ENCODE results near the gene FZD7. TPM values are rescaled to one million over a fixed set of nuclear protein-coding genes. Genes with fewer than 3 reads are reported as not detected.

Gene FZD7
- total RNA-seq, 1 experiment from 2014 or later, result 4.8 TPM

DNA sequence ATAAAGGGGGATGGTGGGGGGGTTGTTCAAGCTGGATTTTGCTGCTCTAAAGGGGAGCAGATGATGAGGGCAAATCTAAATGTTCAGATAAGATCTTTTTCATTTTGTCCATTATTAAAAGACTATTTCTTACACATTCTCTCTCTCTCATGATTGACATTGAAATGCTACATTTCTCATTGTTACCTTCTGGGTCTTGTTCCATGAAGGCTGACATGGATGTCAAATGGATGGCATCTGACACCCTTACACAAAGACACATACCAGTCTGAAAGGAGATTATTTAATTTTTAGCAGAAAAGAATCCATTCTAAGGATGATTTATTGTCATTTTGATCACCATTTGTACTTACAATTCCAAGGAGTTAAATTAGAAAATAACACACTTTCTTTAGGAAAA, 11.1 kb downstream of the FZD7 start:
- Histone ChIP-seq H4K20me1 (ENCODE audit: low read length) (no peaks in the 10 kb centered on the region), H3F3A (ENCODE audit: low read length, unreplicated experiment) (no peaks in the 10 kb centered on the region), H2AFZ (ENCODE audit: low read length) (no peak overlapping the region), H3K9me2 (replicated peaks; ENCODE audit: low read length) (no peaks in the 10 kb centered on the region), H3K27me3 (ENCODE audit: low read length) (no peaks in the 10 kb centered on the region), H3K4me2 (ENCODE audit: low read length) (no peak overlapping the region), H3K4me3 (ENCODE audit: low read length) (no peak overlapping the region), H3K9ac (ENCODE audit: low read length) (no peak overlapping the region), H3K9me3 (ENCODE audit: low read length) (no peaks in the 10 kb centered on the region), H3K79me2 (ENCODE audit: low read length) (no peaks in the 10 kb centered on the region), H3K36me3 (ENCODE audit: low read depth, low read length) (no peaks in the 10 kb centered on the region), H3K4me1 (ENCODE audit: insufficient read depth, low read length) (peaks cover 6% of the 10 kb centered on the region; the same call in 1 of the 2 replicates), H3K27ac (ENCODE audit: low read length) (no peak overlapping the region)
- no peak for ATAC-seq
- TF ChIP-seq EZH2phosphoT487 (IDR thresholded peaks at IDR 0.05; ENCODE audit: borderline replicate concordance, low read length), result no peak
- TF ChIP-seq, protein P1, sequence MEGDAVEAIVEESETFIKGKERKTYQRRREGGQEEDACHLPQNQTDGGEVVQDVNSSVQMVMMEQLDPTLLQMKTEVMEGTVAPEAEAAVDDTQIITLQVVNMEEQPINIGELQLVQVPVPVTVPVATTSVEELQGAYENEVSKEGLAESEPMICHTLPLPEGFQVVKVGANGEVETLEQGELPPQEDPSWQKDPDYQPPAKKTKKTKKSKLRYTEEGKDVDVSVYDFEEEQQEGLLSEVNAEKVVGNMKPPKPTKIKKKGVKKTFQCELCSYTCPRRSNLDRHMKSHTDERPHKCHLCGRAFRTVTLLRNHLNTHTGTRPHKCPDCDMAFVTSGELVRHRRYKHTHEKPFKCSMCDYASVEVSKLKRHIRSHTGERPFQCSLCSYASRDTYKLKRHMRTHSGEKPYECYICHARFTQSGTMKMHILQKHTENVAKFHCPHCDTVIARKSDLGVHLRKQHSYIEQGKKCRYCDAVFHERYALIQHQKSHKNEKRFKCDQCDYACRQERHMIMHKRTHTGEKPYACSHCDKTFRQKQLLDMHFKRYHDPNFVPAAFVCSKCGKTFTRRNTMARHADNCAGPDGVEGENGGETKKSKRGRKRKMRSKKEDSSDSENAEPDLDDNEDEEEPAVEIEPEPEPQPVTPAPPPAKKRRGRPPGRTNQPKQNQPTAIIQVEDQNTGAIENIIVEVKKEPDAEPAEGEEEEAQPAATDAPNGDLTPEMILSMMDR (conservative IDR thresholded peaks at IDR 0.05; ENCODE audit: low read depth, low read length), result no peak
- no peak for TF ChIP-seq EZH2 (IDR thresholded peaks at IDR 0.05; ENCODE audit: low read length, unreplicated experiment)
- no peak for DNase-seq
- BruUV-seq (replicated peaks), result no TSS peak
- CTCF ChIA-PET, result no interaction called here
- intact Hi-C loops (cut with micrococcal nuclease), result no loop called here
- POLR2A ChIA-PET (ENCODE audit: unreplicated experiment), result no interaction called here

DNA sequence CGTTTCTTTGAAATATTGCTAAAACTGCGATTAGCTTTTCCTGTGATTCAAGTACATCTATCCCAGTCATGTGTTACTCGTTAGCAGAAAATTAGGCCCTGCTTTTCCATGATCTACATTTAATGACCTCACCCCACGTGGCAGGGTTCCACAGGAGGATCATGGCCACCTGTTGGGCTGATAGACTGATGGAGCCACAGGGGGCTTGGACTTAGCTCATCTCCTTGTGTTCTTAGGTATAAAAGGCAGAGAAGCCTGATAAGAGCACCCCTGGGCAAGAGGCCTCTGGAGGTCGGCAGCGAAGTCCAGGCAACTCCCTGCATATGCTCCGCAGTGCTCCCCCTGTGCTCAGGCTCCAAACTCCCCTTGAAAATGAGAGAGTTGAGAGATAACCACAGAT, 12.9 kb downstream of the FZD7 start:
- intact Hi-C loops (cut with micrococcal nuclease), result no loop called here
- Histone ChIP-seq H3K4me1 (ENCODE audit: insufficient read depth, low read length) (peaks cover 6% of the 10 kb centered on the region; the same call in 1 of the 2 replicates), H4K20me1 (ENCODE audit: low read length) (no peaks in the 10 kb centered on the region), H3K9me2 (replicated peaks; ENCODE audit: low read length) (no peaks in the 10 kb centered on the region), H3K27ac (ENCODE audit: low read length) (no peak overlapping the region), H3K79me2 (ENCODE audit: low read length) (no peaks in the 10 kb centered on the region), H2AFZ (ENCODE audit: low read length) (no peak overlapping the region), H3K9ac (ENCODE audit: low read length) (no peak overlapping the region), H3K4me3 (ENCODE audit: low read length) (no peak overlapping the region), H3K4me2 (ENCODE audit: low read length) (no peak overlapping the region), H3K27me3 (ENCODE audit: low read length) (no peaks in the 10 kb centered on the region), H3F3A (ENCODE audit: low read length, unreplicated experiment) (no peaks in the 10 kb centered on the region), H3K36me3 (ENCODE audit: low read depth, low read length) (no peaks in the 10 kb centered on the region), H3K9me3 (ENCODE audit: low read length) (no peaks in the 10 kb centered on the region)
- TF ChIP-seq EZH2phosphoT487 (IDR thresholded peaks at IDR 0.05; ENCODE audit: borderline replicate concordance, low read length) (no peak), EZH2 (IDR thresholded peaks at IDR 0.05; ENCODE audit: low read length, unreplicated experiment) (no peak)
- TF ChIP-seq, protein P1 (conservative IDR thresholded peaks at IDR 0.05; ENCODE audit: low read depth, low read length), result no peak
- POLR2A ChIA-PET (ENCODE audit: unreplicated experiment), result no interaction called here
- CTCF ChIA-PET, result no interaction called here
- no TSS peak for BruUV-seq (replicated peaks)
- no peak for DNase-seq
- no peak for ATAC-seq

DNA sequence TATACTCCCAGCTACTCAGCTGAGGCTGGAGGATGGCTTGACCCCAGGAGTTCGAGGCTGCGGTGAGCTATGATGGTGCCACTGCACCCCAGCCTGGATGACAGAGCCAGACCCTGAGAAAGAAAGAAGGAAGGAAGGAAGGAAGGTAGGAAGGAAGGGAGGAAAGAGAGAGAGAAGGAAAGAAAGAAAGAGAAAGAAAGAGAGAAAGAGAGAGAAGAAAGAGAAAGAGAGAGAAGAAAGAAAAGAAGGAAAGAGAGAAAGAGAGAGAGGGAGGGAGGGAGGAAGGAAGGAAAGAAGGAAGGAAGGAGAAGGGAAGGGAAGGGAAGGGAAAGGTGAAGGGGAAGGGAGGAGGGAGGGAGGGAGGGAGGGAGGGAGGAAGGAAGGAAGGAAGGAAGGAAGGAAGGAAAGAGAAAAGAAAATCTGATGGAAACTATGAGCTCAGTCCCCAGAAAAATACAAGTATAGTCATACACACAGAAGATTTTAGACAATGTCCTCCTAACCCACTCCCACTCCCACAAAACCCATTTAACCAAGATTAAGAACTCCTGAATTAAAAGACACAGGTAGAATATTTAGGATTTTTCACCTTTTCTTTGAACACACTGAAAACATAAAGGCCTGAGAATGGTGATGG, 15.6 kb downstream of the FZD7 start:
- Histone ChIP-seq H3K27ac (ENCODE audit: low read length) (no peak overlapping the region), H3K9ac (ENCODE audit: low read length) (no peak overlapping the region), H3K4me3 (ENCODE audit: low read length) (no peak overlapping the region), H3K27me3 (ENCODE audit: low read length) (peaks cover 9% of the 10 kb centered on the region; the same call in 1 of the 2 replicates), H3K9me3 (ENCODE audit: low read length) (no peaks in the 10 kb centered on the region), H3K4me1 (ENCODE audit: insufficient read depth, low read length) (no peaks in the 10 kb centered on the region), H3K36me3 (ENCODE audit: low read depth, low read length) (no peaks in the 10 kb centered on the region), H4K20me1 (ENCODE audit: low read length) (no peaks in the 10 kb centered on the region), H3K9me2 (replicated peaks; ENCODE audit: low read length) (no peaks in the 10 kb centered on the region), H3K79me2 (ENCODE audit: low read length) (no peaks in the 10 kb centered on the region), H2AFZ (ENCODE audit: low read length) (no peak overlapping the region), H3K4me2 (ENCODE audit: low read length) (no peak overlapping the region), H3F3A (ENCODE audit: low read length, unreplicated experiment) (no peaks in the 10 kb centered on the region)
- BruUV-seq (replicated peaks), result no TSS peak
- TF ChIP-seq, protein P1 (conservative IDR thresholded peaks at IDR 0.05; ENCODE audit: low read depth, low read length), result no peak
- TF ChIP-seq EZH2 (IDR thresholded peaks at IDR 0.05; ENCODE audit: low read length, unreplicated experiment) (no peak), EZH2phosphoT487 (IDR thresholded peaks at IDR 0.05; ENCODE audit: borderline replicate concordance, low read length) (no peak)
- ATAC-seq (no peak), DNase-seq (no peak)
- intact Hi-C loops (cut with micrococcal nuclease), result no loop called here
- ChIA-PET CTCF (no interaction called here), POLR2A (ENCODE audit: unreplicated experiment) (no interaction called here)

All from PC-3 (cell line).